H1 (cell line): ENCODE results near the gene TTLL9. TPM values are rescaled to one million over a fixed set of nuclear protein-coding genes. Genes with fewer than 3 reads are reported as not detected.

Experiments
- CTCF ChIA-PET: fragments of 300-600 bp; sonication (Branson Sonifier 250); formaldehyde crosslinking; loops from one replicate; lab custom pipeline; 2021; ENCODE audit not compliant: partially characterized antibody; lab: Charles Lee
- POLR2A ChIA-PET: fragments of 300-600 bp; sonication (Branson Sonifier 250); formaldehyde crosslinking; loops from one replicate; lab custom pipeline; 2021; ENCODE audit warnings: inconsistent platforms; ENCODE audit not compliant: partially characterized antibody; lab: Charles Lee
- DNase-seq, 2 experiments: peaks; one replicate each; pipeline versions ENCODE4 v3.0.0 to v3.0.0-alpha.2; 2010 to 2022; ENCODE audit warnings: low spot score in 2 of 2, low read depth in 1 of 2, mixed read lengths in 1 of 2
- FAIRE-seq: peaks from 2 replicates; lab custom pipeline; 2011; peaks lifted over from hg19 to GRCh38; lab: Jason Lieb, UNC
- H2AFZ ChIP-seq: 2 replicates; pipeline ENCODE4 v1.8.1; 2012; ENCODE audit warnings: low read length, inconsistent platforms
- H2AK5ac ChIP-seq: 2 replicates; pipeline ENCODE4 v1.6.1; 2013; ENCODE audit warnings: low read depth, low read length
- H2BK120ac ChIP-seq: replicated peaks from 2 replicates; pipeline ENCODE3; 2013; ENCODE audit warnings: low read depth, low read length, inconsistent platforms
- H2BK12ac ChIP-seq: 2 replicates; pipeline ENCODE4 v1.6.1; 2013; ENCODE audit warnings: low read depth, low read length
- H2BK15ac ChIP-seq: 2 replicates; pipeline ENCODE4 v1.6.1; 2013; ENCODE audit warnings: low read length
- H2BK20ac ChIP-seq: 2 replicates; pipeline ENCODE4 v1.6.1; 2013; ENCODE audit warnings: low read length
- H2BK5ac ChIP-seq: 2 replicates; pipeline ENCODE4 v1.6.1; 2013; ENCODE audit warnings: low read depth, low read length
- H3K14ac ChIP-seq: 2 replicates; pipeline ENCODE4 v1.6.1; 2013; ENCODE audit warnings: inconsistent platforms; ENCODE audit not compliant: insufficient read length
- H3K18ac ChIP-seq: 2 replicates; pipeline ENCODE4 v1.6.1; 2013; ENCODE audit warnings: low read length; ENCODE audit errors: extremely low read depth
- H3K23ac ChIP-seq: 2 replicates; pipeline ENCODE4 v1.6.1; 2013; ENCODE audit warnings: inconsistent platforms; ENCODE audit not compliant: insufficient read length
- H3K23me2 ChIP-seq: 2 replicates; pipeline ENCODE4 v1.6.1; 2013; ENCODE audit warnings: low read depth, low read length
- H3K27ac ChIP-seq: 2 replicates; pipeline ENCODE4 v1.6.1; 2011; ENCODE audit warnings: low read depth, low read length, inconsistent platforms
- H3K27me3 ChIP-seq, 4 experiments: replicated peaks in 1 of 4; 1 replicate in 1 of 4; 2 replicates in 3 of 4; pipeline versions ENCODE4 v1.6.1 to v1.8.1; 2011 to 2013; ENCODE audit warnings: low read length in 3 of 4, mild to moderate bottlenecking in 3 of 4, inconsistent platforms in 2 of 4, mixed read lengths in 2 of 4, moderate library complexity in 1 of 4; ENCODE audit not compliant: control insufficient read depth in 3 of 4, insufficient read depth in 3 of 4; ENCODE audit errors: extremely low read depth in 1 of 4
- H3K36me3 ChIP-seq, 4 experiments: 2 replicates each; pipeline versions ENCODE4 v1.6.1 to v1.8.1; 2011 to 2013; ENCODE audit warnings: mild to moderate bottlenecking in 4 of 4, low read length in 3 of 4, moderate library complexity in 2 of 4, control low read depth in 1 of 4, inconsistent platforms in 1 of 4; ENCODE audit not compliant: insufficient read depth in 4 of 4, control insufficient read depth in 2 of 4
- H3K4ac ChIP-seq: replicated peaks from 2 replicates; pipeline ENCODE3; 2013; ENCODE audit warnings: low read length, low read depth, mixed read lengths, inconsistent platforms; ENCODE audit not compliant: insufficient read length
- H3K4me1 ChIP-seq, 4 experiments: replicated peaks in 1 of 4; 1 replicate in 1 of 4; 2 replicates in 3 of 4; pipeline versions ENCODE4 v1.6.1 to v1.8.1; 2011 to 2013; ENCODE audit warnings: low read length in 3 of 4, inconsistent platforms in 2 of 4, mixed read lengths in 1 of 4; ENCODE audit not compliant: insufficient read depth in 4 of 4, control insufficient read depth in 3 of 4
- H3K4me2 ChIP-seq, 2 experiments: 2 replicates each; pipeline versions ENCODE4 v1.6.1 to v1.8.1; 2011 to 2013; ENCODE audit warnings: low read depth in 2 of 2, low read length in 2 of 2, control low read depth in 1 of 2, inconsistent platforms in 1 of 2, mild to moderate bottlenecking in 1 of 2; ENCODE audit not compliant: insufficient read depth in 1 of 2
- H3K4me3 ChIP-seq, 4 experiments: fragments of 200-600, 300-600 bp in 1 of 4; sonication (generic), shearing (Covaris generic), sonication (Bioruptor Twin) in 1 of 4; 2 replicates each; pipeline versions ENCODE4 v1.5.1 to v1.8.1; 2011 to 2016; ENCODE audit warnings: low read length in 4 of 4, low read depth in 3 of 4, control low read depth in 2 of 4, inconsistent platforms in 2 of 4, mild to moderate bottlenecking in 2 of 4, mixed read lengths in 1 of 4, moderate library complexity in 1 of 4; ENCODE audit not compliant: insufficient read depth in 2 of 4; ENCODE audit errors: extremely low read depth in 1 of 4
- H3K56ac ChIP-seq: replicated peaks from 2 replicates; pipeline ENCODE3; 2013; ENCODE audit warnings: low read depth, mild to moderate bottlenecking, mixed read lengths, low read length, inconsistent platforms; ENCODE audit not compliant: insufficient read length
- H3K79me1 ChIP-seq: 2 replicates; pipeline ENCODE4 v1.6.1; 2013; ENCODE audit warnings: low read depth, low read length, control low read depth
- H3K79me2 ChIP-seq, 2 experiments: 2 replicates each; pipeline versions ENCODE4 v1.6.1 to v1.8.1; 2012 to 2013; ENCODE audit warnings: low read length in 2 of 2, mild to moderate bottlenecking in 2 of 2, inconsistent platforms in 1 of 2; ENCODE audit not compliant: insufficient read depth in 2 of 2, control insufficient read depth in 1 of 2
- H3K9ac ChIP-seq, 4 experiments: replicated peaks in 1 of 4; 1 replicate in 1 of 4; 2 replicates in 3 of 4; pipeline versions ENCODE4 v1.6.1 to v1.8.1; 2011 to 2013; ENCODE audit warnings: low read depth in 3 of 4, low read length in 3 of 4, control low read depth in 2 of 4, mild to moderate bottlenecking in 2 of 4, moderate library complexity in 2 of 4, inconsistent platforms in 1 of 4; ENCODE audit errors: extremely low read depth in 1 of 4
- H3K9me3 ChIP-seq, 2 experiments: 2 replicates each; pipeline versions ENCODE4 v1.6.1 to v1.8.1; 2012 to 2013; ENCODE audit warnings: mild to moderate bottlenecking in 2 of 2, moderate library complexity in 2 of 2, control low read depth in 1 of 2, inconsistent platforms in 1 of 2, low read depth in 1 of 2, low read length in 1 of 2, mixed read lengths in 1 of 2; ENCODE audit not compliant: insufficient read depth in 2 of 2
- H4K20me1 ChIP-seq, 2 experiments: replicated peaks in 1 of 2; 2 replicates each; pipeline versions ENCODE3 to v1.8.1; 2011 to 2013; ENCODE audit warnings: inconsistent platforms in 2 of 2, low read length in 2 of 2, mild to moderate bottlenecking in 1 of 2; ENCODE audit not compliant: insufficient read depth in 2 of 2, control insufficient read depth in 1 of 2
- H4K5ac ChIP-seq: 2 replicates; pipeline ENCODE4 v1.6.1; 2013; ENCODE audit warnings: low read length, low read depth, mixed read lengths, inconsistent platforms; ENCODE audit not compliant: insufficient read length
- H4K8ac ChIP-seq: 2 replicates; pipeline ENCODE4 v1.8.0; 2013; ENCODE audit warnings: mild to moderate bottlenecking, moderate library complexity, low read length, inconsistent platforms; ENCODE audit not compliant: insufficient read depth; ENCODE audit errors: extremely low read depth
- H4K91ac ChIP-seq: replicated peaks from 2 replicates; pipeline ENCODE3; 2013; ENCODE audit warnings: low read length, mixed read lengths, inconsistent platforms; ENCODE audit not compliant: insufficient read length
- BACH1 ChIP-seq: IDR thresholded peaks from 2 replicates; pipeline ENCODE4 v1.6.1; 2012; ENCODE audit warnings: low read length, improper control_type of control experiment
- CBX5 ChIP-seq: fragments of 300-800, 300-1000 bp; sonication (generic); IDR thresholded peaks from 2 replicates; pipeline ENCODE4 v1.7.1; 2016; ENCODE audit warnings: antibody characterized with exemption, low read length, low read depth
- EZH2 ChIP-seq: fragments of 200-600 bp; sonication (generic); IDR thresholded peaks from 2 replicates; pipeline ENCODE4 v1.7.1; 2012; ENCODE audit warnings: low read depth, mild to moderate bottlenecking, moderate library complexity, low read length, inconsistent platforms; ENCODE audit not compliant: severe bottlenecking
- GABPA ChIP-seq: IDR thresholded peaks from 2 replicates; pipeline ENCODE4 v1.6.1; 2011; ENCODE audit warnings: mild to moderate bottlenecking, low read length, moderate library complexity, borderline replicate concordance; ENCODE audit not compliant: insufficient read depth
- KDM1A ChIP-seq: fragments of 200-600, 300-600 bp; sonication (generic); IDR thresholded peaks from 2 replicates; pipeline ENCODE4 v1.7.1; 2016; ENCODE audit warnings: mild to moderate bottlenecking, low read length, borderline replicate concordance
- NANOG ChIP-seq: IDR thresholded peaks from 2 replicates; pipeline ENCODE4 v1.6.1; 2011; ENCODE audit warnings: low read length, low read depth, mild to moderate bottlenecking, inconsistent platforms; ENCODE audit not compliant: insufficient read depth, poor library complexity, severe bottlenecking
- RFX5 ChIP-seq: IDR thresholded peaks from 2 replicates; pipeline ENCODE4 v1.6.1; 2011; ENCODE audit warnings: low read depth, low read length, improper control_type of control experiment, borderline replicate concordance
- RNF2 ChIP-seq: fragments of 200-900, 300-1000 bp; sonication (generic); IDR thresholded peaks from 2 replicates; pipeline ENCODE4 v1.7.1; 2016; ENCODE audit warnings: borderline replicate concordance, low read depth, mild to moderate bottlenecking, antibody characterized with exemption, low read length; ENCODE audit not compliant: poor library complexity, severe bottlenecking; ENCODE audit errors: missing control alignments
- RXRA ChIP-seq: IDR thresholded peaks from 2 replicates; pipeline ENCODE4 v1.6.1; 2011; ENCODE audit warnings: low read depth, mild to moderate bottlenecking, low read length, moderate library complexity; ENCODE audit not compliant: insufficient read depth
- SIRT6 ChIP-seq: IDR thresholded peaks from one replicate; pipeline ENCODE4 v1.7.1; 2012; ENCODE audit warnings: low read length, inconsistent platforms
- TAF7 ChIP-seq: optimal IDR thresholded peaks from 2 replicates; pipeline ENCODE3; 2011; ENCODE audit warnings: low read depth, mild to moderate bottlenecking, inconsistent platforms, low read length, moderate library complexity, borderline replicate concordance
- TBP ChIP-seq: IDR thresholded peaks from 2 replicates; pipeline ENCODE4 v1.6.1; 2011; ENCODE audit warnings: low read depth, low read length, improper control_type of control experiment
- YY1 ChIP-seq: IDR thresholded peaks from 2 replicates; pipeline ENCODE4 v1.6.1; 2011; ENCODE audit warnings: low read depth, mild to moderate bottlenecking, low read length
- WGBS, 2 experiments: shearing (Covaris generic) in 1 of 2; methylation state at CpG; one replicate each; pipeline versions ENCODE4 v1.1.6 to v1.1.7; 2013 to 2015; ENCODE audit warnings: low lambda C conversion rate in 2 of 2, mixed read lengths in 2 of 2, inconsistent platforms in 1 of 2, low coverage in 1 of 2, missing lambda C conversion rate in 1 of 2; ENCODE audit not compliant: insufficient replicate concordance in 2 of 2, insufficient coverage in 1 of 2, insufficient read length in 1 of 2; ENCODE audit errors: extremely low coverage in 1 of 2, missing lambda C conversion rate in 1 of 2; 5-methylcytosine and 5-hydroxymethylcytosine counted together
- polyA plus RNA-seq, 7 experiments: library from polyadenylated mRNA; depleted of rRNA in 3 of 7; stranded (reverse) in 5 of 7; unstranded in 2 of 7; fragments of >200 nt in 5 of 7; fragments of 200-250 nt in 2 of 7; gene quantifications; 1 replicate in 5 of 7; 2 replicates in 1 of 7; 4 replicates in 1 of 7; pipeline versions ENCODE4 v1.2.1 to v1.2.3, GENCODE V29; 2011 to 2013; ENCODE audit warnings: missing spikeins in 2 of 7, mixed read lengths in 2 of 7
- total RNA-seq: library from RNA; stranded (reverse); fragmentation: NEBNext Ultra II Directional; extraction: Animal tissue kit (Norgen Biotek cat#: 25700); gene quantifications from 2 replicates; pipeline ENCODE4 v1.2.1, GENCODE V29; 2021

The TTLL9 gene
- total and polyA plus RNA-seq, 2 of the 8 experiments (the other 6 are each of a cell fraction or from before 2014, with no cell fraction given) = 0.06 TPM; not detected in 1

DNA sequence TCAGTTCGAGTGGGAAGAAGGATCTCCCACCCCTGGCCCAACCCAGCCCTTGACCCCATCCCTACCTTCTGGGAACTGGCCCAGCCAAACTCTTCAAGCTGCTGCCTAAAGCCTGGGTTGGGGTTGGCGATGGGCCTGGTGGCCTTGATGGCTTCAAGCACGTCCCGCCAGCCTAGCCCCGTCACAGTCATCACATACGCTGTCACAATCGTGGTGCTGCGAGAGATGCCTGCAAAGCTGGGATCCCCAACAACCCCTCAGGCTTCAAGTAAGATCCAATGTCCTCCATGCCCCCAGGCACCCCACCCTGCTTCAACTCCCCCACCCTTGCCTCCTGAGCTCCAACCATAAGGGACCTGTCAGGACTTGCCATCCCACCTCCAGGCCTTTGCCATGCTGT, 7.9 kb upstream of the TTLL9 start:
- DNase-seq (no peak), FAIRE-seq (no peak)
- H4K8ac ChIP-seq = no peak overlapping the region
- CTCF ChIA-PET = interaction anchor here (0.8 to 4.4 kb wide), 6 partner anchors 9 to 89 kb away, joined by 3 to 26 read pairs (median 4); partner anchors contain the start of gene PDRG1
- 86% methylated on average over 8 of the region's 8 CpGs; no CpG with 5 or more reads in 1 of the 2 experiments for WGBS, 2 experiments
- H4K5ac ChIP-seq = no peak overlapping the region
- peak overlapping the region; percentile 88; the same call in 1 of the 2 replicates for H2BK12ac ChIP-seq
- H3K79me2 ChIP-seq = no peaks in the 10 kb centered on the region
- peaks cover 15% of the 10 kb centered on the region for H3K23me2 ChIP-seq
- H3K23ac ChIP-seq = no peak overlapping the region
- peaks cover 0 to 18% (median 14%) of the 10 kb centered on the region in 4 experiments; a peak in 5 of 7 replicates for H3K27me3 ChIP-seq
- no peak overlapping the region for H2BK120ac ChIP-seq
- H3K36me3 ChIP-seq = no peaks in the 10 kb centered on the region
- no peaks in the 10 kb centered on the region for H3K79me1 ChIP-seq
- POLR2A ChIA-PET = interaction anchor here (1.0 kb wide), 1 partner anchor 105 kb away, joined by 3 read pairs; no protein-coding TSS in a partner anchor
- no peak overlapping the region for H3K56ac ChIP-seq
- H3K9me3 ChIP-seq = no peaks in the 10 kb centered on the region
- H3K27ac ChIP-seq = no peak overlapping the region
- H4K20me1 ChIP-seq = no peaks in the 10 kb centered on the region
- H2BK5ac ChIP-seq = no peak overlapping the region
- no peak overlapping the region for H2AFZ ChIP-seq
- peak overlapping the region; percentile 15 for H3K4ac ChIP-seq
- peak overlapping the region; percentile 67 for H3K18ac ChIP-seq
- H3K4me1 ChIP-seq = peaks cover 3 to 24% (median 13%) of the 10 kb centered on the region in 4 experiments
- H3K4me2 ChIP-seq = peak overlapping the region; percentile 68 to 97
- no peak overlapping the region for H2AK5ac ChIP-seq
- H2BK20ac ChIP-seq = no peak overlapping the region
- H3K9ac ChIP-seq = no peak overlapping the region; a peak in 1 of 7 replicates
- H4K91ac ChIP-seq = peak overlapping the region; percentile 34
- H3K14ac ChIP-seq = no peak overlapping the region
- peak overlapping the region; percentile 99 for H2BK15ac ChIP-seq
- H3K4me3 ChIP-seq = peak overlapping the region; percentile 60 to 86 (median 74); a peak in 7 of 8 replicates
- TF ChIP-seq NANOG (no peak), RNF2 (no peak), EZH2 (no peak), TAF7 (no peak), GABPA (no peak), RFX5 (no peak), CBX5 (no peak), TBP (no peak), KDM1A (no peak), SIRT6 (no peak), YY1 (no peak), BACH1 (no peak), RXRA (no peak)
